Measurements from ENCODE around the gene PLGLB1.
"Not testable (repeated sequence)": the region's sequence is repeated elsewhere in the genome, so short reads cannot be mapped to it uniquely, and the experiment has no call there.

DNA sequence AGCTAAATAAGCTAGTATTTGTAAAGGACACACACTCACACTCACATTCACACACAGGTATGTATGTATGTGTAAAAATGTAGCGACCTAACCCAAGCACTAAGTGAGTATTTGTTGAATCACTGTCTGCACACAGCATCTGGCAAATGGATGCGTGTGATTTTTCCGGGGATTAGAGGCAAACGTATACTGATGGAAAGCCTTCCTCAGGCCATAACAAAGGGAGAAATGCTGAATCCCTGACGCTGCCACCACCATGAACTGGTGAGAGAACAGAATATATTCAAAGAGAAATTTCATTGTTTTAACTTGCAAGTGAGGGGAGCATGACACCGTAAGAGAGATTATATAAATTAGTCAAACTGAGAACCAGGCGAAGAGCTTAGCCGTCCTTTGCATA is 601 bp downstream of the PLGLB1 start:
- TF ChIP-seq, protein P1, sequence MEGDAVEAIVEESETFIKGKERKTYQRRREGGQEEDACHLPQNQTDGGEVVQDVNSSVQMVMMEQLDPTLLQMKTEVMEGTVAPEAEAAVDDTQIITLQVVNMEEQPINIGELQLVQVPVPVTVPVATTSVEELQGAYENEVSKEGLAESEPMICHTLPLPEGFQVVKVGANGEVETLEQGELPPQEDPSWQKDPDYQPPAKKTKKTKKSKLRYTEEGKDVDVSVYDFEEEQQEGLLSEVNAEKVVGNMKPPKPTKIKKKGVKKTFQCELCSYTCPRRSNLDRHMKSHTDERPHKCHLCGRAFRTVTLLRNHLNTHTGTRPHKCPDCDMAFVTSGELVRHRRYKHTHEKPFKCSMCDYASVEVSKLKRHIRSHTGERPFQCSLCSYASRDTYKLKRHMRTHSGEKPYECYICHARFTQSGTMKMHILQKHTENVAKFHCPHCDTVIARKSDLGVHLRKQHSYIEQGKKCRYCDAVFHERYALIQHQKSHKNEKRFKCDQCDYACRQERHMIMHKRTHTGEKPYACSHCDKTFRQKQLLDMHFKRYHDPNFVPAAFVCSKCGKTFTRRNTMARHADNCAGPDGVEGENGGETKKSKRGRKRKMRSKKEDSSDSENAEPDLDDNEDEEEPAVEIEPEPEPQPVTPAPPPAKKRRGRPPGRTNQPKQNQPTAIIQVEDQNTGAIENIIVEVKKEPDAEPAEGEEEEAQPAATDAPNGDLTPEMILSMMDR (IDR thresholded peaks at IDR 0.05): not testable (repeated sequence)
- TF ChIP-seq POLR2A (IDR thresholded peaks at IDR 0.05): not testable (repeated sequence)
